ENCODE measurements around the gene OSBPL8.
"Not testable (repeated sequence)": the region's sequence is repeated elsewhere in the genome, so short reads cannot be mapped to it uniquely, and the experiment has no call there.

OSBPL8 gene

DNA sequence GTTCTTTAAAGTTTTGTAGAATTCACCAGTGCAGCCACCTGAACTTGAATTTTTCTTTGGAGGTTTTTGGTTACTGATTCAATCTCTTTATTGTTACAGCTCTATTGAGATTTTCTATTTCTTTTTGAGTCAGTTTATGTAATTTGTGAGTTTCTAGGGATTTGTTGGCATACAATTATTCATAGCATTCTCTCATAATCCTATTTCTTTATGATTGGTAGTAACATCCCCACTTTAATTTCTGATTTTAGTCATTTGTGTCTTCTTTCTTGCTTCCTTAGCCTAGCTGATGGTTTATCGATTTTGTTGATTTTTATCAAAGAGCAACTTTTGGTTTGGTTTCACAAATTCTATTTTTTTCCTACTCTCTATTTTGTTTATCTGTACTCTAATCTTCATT lies 193.4 kb downstream of the OSBPL8 start:
- peaks cover 62% of the 10 kb centered on the region for H3K36me3 Mint-ChIP-seq (ENCODE audit: insufficient read depth)
- no peak overlapping the region for H3K27ac Mint-ChIP-seq
- DNase-seq (no peak), ATAC-seq (replicated peaks) (no peak)
- H3K4me3 Mint-ChIP-seq = no peak overlapping the region
- no peaks in the 10 kb centered on the region for H3K9me3 Mint-ChIP-seq
- peaks cover 0 to 4% of the 10 kb centered on the region in 2 donors for H3K4me1 Mint-ChIP-seq (ENCODE audit: low read depth in 2 of 2)
- H3K27me3 Mint-ChIP-seq = no peaks in the 10 kb centered on the region

DNA sequence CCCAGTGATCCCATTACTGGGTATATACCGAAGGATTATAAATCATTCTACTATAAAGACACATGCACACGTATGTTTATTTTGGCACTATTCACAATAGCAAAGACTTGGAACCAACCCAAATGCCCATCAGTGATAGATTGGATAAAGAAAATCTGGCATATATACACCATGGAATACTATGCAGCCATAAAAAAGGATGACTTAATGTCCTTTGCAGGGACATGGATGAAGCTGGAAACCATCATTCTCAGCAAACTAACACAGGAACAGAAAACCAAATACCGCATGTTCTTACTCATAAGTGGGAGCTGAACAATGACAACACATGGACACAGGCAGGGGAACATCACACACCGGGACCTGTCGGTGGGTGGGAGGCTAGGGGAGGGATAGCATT lies 195.4 kb downstream of the OSBPL8 start:
- H3K4me3 Mint-ChIP-seq; H3K4me1 Mint-ChIP-seq (ENCODE audit: low read depth in 2 of 2); DNase-seq; H3K27ac Mint-ChIP-seq; H3K9me3 Mint-ChIP-seq; ATAC-seq (replicated peaks); H3K27me3 Mint-ChIP-seq: not testable (repeated sequence)
- H3K36me3 Mint-ChIP-seq (ENCODE audit: insufficient read depth) = peaks cover 52% of the 10 kb centered on the region

DNA sequence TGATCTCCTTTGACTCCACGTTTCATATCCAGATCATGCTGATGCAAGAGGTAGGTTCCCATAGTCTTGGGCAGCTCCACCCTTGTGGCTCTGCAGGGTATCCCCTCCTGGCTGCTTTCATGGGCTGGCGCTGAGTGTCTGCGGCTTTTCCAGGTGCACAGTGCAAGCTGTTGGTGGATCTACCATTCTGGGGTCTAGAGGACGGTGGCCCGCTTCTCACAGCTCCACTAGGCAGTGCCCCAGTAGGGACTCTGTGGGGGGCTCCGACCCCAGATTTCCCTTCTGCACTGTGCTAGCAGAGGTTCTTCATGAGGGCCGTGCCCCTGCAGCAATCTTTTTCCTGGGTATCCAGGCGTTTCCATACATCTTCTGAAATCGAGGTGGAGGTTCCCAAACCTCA lies 199.3 kb downstream of the OSBPL8 start:
- Mint-ChIP-seq H3K4me3 (no peak overlapping the region), H3K4me1 (ENCODE audit: low read depth in 2 of 2) (peaks cover 0 to 4% of the 10 kb centered on the region in 2 donors), H3K27me3 (no peaks in the 10 kb centered on the region), H3K36me3 (ENCODE audit: insufficient read depth) (peaks cover 44% of the 10 kb centered on the region), H3K9me3 (no peaks in the 10 kb centered on the region), H3K27ac (no peak overlapping the region)
- no peak for DNase-seq
- no peak for ATAC-seq (replicated peaks)

DNA sequence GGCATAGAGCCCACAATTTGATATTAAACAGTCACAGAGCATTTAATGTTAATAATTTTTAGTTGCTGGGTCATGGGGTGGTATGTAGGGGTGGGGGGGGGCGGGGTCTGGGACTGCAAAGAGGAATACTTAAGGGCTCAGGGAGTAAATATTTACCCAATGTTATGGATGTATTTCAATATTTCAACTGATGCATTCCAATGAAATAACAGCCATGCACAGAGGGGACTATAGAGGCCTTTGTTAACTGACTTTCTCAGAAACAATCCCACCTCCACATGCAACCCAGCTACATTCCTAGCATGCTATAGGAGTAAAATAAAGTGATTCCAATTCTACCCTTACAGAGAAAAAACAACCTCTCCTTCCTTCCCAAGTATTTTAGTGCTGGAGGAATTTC lies 203.5 kb downstream of the OSBPL8 start:
- H3K4me1 Mint-ChIP-seq (ENCODE audit: low read depth in 2 of 2) = no peaks in the 10 kb centered on the region
- H3K27ac Mint-ChIP-seq = no peak overlapping the region
- H3K27me3 Mint-ChIP-seq = no peaks in the 10 kb centered on the region
- no peak overlapping the region for H3K4me3 Mint-ChIP-seq
- DNase-seq (no peak), ATAC-seq (replicated peaks) (no peak)
- peaks cover 25% of the 10 kb centered on the region for H3K36me3 Mint-ChIP-seq (ENCODE audit: insufficient read depth)
- H3K9me3 Mint-ChIP-seq = no peaks in the 10 kb centered on the region

DNA sequence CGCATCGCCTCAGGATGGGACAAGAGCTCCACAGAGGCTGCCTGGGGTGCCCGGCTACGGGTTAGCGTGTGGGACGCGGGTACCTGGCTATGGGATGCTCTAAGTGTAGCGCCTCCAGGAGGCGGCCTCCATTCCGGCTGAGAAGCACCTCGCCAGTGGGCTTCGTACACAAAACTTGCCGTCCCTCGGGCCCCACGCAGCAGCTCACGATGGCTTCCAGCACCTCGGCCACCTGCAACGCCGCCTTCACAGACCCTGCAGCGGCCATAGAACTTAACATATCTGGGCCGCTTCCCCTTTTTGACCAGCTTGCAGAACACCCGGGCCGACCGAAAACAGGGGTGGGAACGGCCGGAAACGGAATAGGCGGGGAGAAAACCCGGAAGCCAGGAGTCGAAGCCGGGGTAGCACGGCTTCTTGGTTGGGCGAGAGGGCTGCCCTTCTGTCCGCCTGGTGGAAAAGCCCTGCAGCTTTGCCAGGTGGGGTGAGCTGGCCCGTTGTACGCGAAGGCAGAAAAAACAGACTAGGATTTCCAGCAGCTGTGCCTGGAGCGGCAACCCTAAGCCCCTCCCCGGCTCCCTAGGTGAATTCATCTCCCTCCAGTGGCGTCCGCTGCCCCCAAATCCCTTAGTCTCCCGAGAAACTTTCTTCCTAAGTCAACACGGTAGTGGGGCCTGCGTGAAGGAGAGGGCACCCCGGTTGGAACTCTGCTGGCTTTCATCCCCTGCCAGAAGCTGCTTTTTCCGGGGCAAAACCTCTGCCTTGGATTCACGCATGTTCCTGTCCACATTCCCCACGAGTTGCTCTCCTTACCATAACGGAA lies 211.3 kb downstream of the OSBPL8 start, which contains the start of gene BBS10:
Gene BBS10 (minus strand): TSS at position 337 of the 823 bp plus-strand sequence. CDS start 57 bp downstream, at position 280.
- Mint-ChIP-seq H3K4me1 (ENCODE audit: low read depth in 2 of 2) (peaks cover 18 to 23% of the 10 kb centered on the region in 2 donors), H3K27me3 (no peaks in the 10 kb centered on the region), H3K27ac (peak within 1 kb of the TSS; percentile 95), H3K36me3 (ENCODE audit: insufficient read depth) (peaks cover 12% of the 10 kb centered on the region), H3K9me3 (no peaks in the 10 kb centered on the region), H3K4me3 (peak within 1 kb of the TSS; percentile 91 to 95)
- DNase-seq (peak; percentile 76 to 82 (median 77)), ATAC-seq (replicated peaks) (peak; percentile 96)

DNA sequence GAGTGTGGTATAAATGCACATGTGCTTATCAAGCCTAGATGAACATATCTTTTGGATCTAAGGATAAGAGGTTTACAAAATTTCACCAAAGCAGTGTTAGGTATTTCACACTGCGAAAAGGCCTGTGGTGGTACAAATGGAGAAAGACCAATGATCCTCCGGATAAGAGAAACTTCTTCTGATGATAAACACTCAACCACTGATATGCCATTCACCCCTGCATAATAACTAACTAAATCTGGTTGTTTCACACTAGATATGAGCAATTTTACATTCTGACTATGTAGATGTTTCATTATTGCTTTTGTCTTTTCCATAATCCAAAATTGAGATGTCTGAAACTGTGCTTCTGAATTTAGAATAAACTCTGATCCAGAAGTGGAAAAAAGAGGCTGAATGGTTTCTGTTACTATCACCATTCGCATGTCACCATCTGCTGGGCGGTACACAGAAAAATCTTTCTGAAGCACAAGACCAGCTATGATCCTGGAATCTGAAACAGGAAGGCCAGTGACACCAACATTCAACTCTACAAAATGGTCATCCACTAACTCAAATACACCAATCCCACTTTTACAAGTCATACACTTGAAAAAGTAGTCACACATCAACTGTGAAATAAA lies 212.7 kb downstream of the OSBPL8 start:
- Mint-ChIP-seq H3K4me1 (ENCODE audit: low read depth in 2 of 2) (peaks cover 18 to 23% of the 10 kb centered on the region in 2 donors), H3K27me3 (no peaks in the 10 kb centered on the region), H3K36me3 (ENCODE audit: insufficient read depth) (peaks cover 12% of the 10 kb centered on the region), H3K27ac (peak overlapping the region in 1 of 2 donors; percentile 95), H3K4me3 (peak overlapping the region; percentile 29 to 95), H3K9me3 (no peaks in the 10 kb centered on the region)
- ATAC-seq (replicated peaks) (no peak), DNase-seq (no peak)

DNA sequence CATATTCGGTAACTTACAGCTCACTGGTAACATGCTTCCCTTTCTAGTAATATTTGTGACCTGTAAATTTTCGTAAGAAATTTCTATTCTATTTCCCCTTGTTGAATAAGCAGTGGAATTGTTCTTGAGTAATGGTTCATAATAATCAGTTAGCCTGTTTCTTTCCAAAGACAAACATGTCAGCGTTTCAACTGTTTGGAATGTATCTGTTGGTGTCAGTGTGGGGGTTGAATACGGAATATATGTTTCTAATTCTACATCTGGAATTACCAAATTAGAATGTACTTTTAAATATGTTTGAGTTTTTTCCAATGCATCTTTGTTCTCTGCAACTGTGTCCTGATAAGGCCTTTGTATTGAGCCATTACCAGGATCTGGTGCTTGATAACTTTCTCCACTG lies 213.3 kb downstream of the OSBPL8 start:
- H3K9me3 Mint-ChIP-seq = no peaks in the 10 kb centered on the region
- no peak overlapping the region for H3K27ac Mint-ChIP-seq
- no peak for DNase-seq
- H3K4me1 Mint-ChIP-seq (ENCODE audit: low read depth in 2 of 2) = peaks cover 18 to 23% of the 10 kb centered on the region in 2 donors
- no peaks in the 10 kb centered on the region for H3K27me3 Mint-ChIP-seq
- H3K4me3 Mint-ChIP-seq = no peak overlapping the region
- no peak for ATAC-seq (replicated peaks)
- H3K36me3 Mint-ChIP-seq (ENCODE audit: insufficient read depth) = peaks cover 15% of the 10 kb centered on the region

DNA sequence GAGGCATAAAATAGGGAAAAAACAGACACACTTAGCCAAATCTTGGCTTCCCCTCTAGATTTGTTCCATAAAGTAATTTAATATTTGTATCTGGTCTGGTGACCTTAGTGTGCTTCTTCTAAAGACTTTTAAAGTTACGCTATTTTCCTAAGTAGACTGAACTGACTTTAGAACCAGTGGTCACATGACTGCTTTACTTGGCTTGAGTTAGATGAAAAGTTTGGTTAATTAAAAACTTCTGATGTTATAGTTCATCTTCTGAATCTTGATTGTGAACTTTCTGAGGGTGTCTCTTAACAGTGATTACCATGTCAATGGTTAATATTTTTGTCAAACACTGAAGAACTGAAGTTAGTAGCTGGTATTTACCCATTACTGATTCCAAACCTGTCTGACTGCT lies 214.0 kb downstream of the OSBPL8 start:
- DNase-seq (no peak), ATAC-seq (replicated peaks) (no peak)
- no peak overlapping the region for H3K27ac Mint-ChIP-seq
- no peaks in the 10 kb centered on the region for H3K9me3 Mint-ChIP-seq
- peaks cover 18 to 23% of the 10 kb centered on the region in 2 donors for H3K4me1 Mint-ChIP-seq (ENCODE audit: low read depth in 2 of 2)
- H3K27me3 Mint-ChIP-seq = no peaks in the 10 kb centered on the region
- H3K36me3 Mint-ChIP-seq (ENCODE audit: insufficient read depth) = peaks cover 14% of the 10 kb centered on the region
- no peak overlapping the region for H3K4me3 Mint-ChIP-seq

DNA sequence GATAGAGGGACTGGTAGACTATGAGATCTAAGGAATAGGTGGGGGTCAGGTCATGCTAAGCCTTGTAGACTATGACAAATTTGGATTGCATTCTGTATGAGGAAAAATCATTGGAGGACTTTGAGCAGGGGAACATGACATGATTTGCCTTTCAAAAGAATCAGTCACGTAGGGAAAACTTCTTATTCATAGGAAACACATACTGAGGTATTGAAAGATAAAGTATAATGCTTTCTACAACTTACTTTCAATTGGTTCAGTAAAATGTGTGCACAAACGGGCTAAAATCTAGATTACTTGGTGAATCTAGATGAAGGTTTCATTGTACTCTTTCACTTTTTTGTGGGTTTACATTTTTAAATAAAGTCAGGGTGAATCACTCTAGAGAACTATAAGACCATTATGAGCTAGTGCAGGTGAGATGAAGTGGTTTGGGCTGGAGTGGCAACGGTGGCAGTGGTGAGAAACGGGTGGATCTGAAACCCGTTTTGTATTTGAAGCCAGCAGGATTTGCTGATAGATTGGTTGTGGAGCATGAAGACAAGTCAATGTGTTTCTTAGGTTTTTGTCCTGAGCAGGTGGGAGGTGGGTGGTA lies 218.0 kb downstream of the OSBPL8 start:
- ATAC-seq (replicated peaks) = no peak
- H3K27me3 Mint-ChIP-seq = peaks cover 7 to 14% of the 10 kb centered on the region in 2 donors
- H3K4me1 Mint-ChIP-seq (ENCODE audit: low read depth in 2 of 2) = peaks cover 0 to 9% of the 10 kb centered on the region in 2 donors
- no peak for DNase-seq
- no peaks in the 10 kb centered on the region for H3K9me3 Mint-ChIP-seq
- H3K36me3 Mint-ChIP-seq (ENCODE audit: insufficient read depth) = peaks cover 3% of the 10 kb centered on the region
- no peak overlapping the region for H3K4me3 Mint-ChIP-seq
- H3K27ac Mint-ChIP-seq = no peak overlapping the region

DNA sequence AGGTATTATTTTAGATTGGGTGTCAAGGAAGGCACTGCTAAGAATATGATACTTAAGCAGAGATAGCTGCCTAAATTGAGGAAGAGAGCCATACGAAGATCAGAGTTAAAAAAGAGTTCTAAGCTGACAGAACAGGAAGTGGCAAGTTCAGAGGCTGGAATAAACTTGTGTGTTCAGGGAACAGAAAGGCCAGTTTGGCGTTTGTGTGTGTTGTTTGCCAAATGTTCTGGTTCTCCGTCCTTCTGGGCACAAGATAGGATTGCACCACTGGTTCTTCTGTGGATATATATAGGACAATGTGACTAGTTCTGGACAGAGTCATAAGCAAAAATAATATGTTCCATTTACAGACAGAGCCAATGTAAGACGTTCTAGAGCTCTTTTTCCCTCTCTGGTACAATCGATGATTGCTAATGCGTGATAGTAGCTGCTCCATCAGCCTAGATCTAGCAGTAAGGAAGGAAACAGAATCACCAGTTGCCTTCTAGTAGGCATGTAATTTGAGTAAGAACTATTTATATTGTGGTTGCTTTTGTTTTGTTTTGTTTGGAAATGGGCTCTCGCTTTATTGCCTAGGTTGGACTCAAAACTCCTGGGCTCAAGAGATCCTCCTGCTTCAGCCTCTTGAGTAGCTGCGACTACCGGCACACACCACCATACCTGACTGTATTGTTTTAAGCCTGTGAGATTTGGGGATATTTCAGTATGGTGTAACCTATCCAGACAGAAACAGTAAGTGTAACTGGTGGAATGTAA lies 218.7 kb downstream of the OSBPL8 start:
- Mint-ChIP-seq H3K4me1 (ENCODE audit: low read depth in 2 of 2) (peaks cover 0 to 4% of the 10 kb centered on the region in 2 donors), H3K4me3 (no peak overlapping the region), H3K9me3 (no peaks in the 10 kb centered on the region), H3K27ac (no peak overlapping the region), H3K27me3 (peaks cover 11 to 14% of the 10 kb centered on the region in 2 donors), H3K36me3 (ENCODE audit: insufficient read depth) (peaks cover 3% of the 10 kb centered on the region)
- ATAC-seq (replicated peaks) (no peak), DNase-seq (no peak)

DNA sequence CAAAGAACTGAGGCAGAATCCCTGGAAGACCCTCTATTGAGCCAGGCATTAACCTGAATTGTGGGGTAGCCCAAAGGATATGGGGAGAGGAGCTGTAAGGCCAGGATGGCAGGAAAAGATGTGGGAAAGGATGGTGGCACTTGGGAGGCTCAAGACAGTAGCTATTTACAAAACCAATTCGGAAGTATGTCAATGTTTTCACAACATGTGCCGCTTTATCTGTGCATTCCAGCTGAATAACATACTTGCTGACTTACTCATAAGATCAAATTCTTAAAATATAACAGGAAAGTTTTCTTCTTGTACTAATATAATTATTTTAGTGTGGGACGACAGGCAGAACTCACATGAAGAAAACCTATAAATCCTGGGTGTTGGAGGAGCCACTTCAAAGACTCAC lies 222.0 kb downstream of the OSBPL8 start:
- ATAC-seq (replicated peaks) = no peak
- peaks cover 22 to 25% of the 10 kb centered on the region in 2 donors for H3K27me3 Mint-ChIP-seq
- H3K36me3 Mint-ChIP-seq (ENCODE audit: insufficient read depth) = peaks cover 3% of the 10 kb centered on the region
- H3K9me3 Mint-ChIP-seq = no peaks in the 10 kb centered on the region
- DNase-seq = no peak
- no peak overlapping the region for H3K4me3 Mint-ChIP-seq
- H3K27ac Mint-ChIP-seq = no peak overlapping the region
- no peaks in the 10 kb centered on the region for H3K4me1 Mint-ChIP-seq (ENCODE audit: low read depth in 2 of 2)

DNA sequence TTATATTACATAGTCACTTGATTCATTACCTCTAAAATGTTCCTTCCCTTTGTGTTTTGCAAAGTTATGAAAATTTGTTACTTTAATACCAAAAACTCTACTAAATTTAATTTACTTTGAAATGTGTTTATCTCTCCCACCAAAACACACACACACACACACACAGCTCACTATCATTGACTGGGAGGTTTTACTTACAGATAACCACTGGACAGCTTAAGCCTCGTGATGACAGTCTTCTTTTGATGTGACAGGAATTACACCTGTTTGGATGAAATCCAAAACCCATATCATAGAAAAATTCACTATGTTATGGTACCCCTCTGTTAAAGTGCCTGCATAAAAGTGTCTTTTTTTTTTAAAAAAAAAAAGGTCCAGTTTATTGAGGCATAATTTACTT lies 227.0 kb downstream of the OSBPL8 start:
- H3K27ac Mint-ChIP-seq = no peak overlapping the region
- no peak overlapping the region for H3K4me3 Mint-ChIP-seq
- no peaks in the 10 kb centered on the region for H3K36me3 Mint-ChIP-seq (ENCODE audit: insufficient read depth)
- peaks cover 36 to 49% of the 10 kb centered on the region in 2 donors for H3K27me3 Mint-ChIP-seq
- H3K9me3 Mint-ChIP-seq = no peaks in the 10 kb centered on the region
- DNase-seq = no peak
- no peak for ATAC-seq (replicated peaks)
- H3K4me1 Mint-ChIP-seq (ENCODE audit: low read depth in 2 of 2) = no peaks in the 10 kb centered on the region

DNA sequence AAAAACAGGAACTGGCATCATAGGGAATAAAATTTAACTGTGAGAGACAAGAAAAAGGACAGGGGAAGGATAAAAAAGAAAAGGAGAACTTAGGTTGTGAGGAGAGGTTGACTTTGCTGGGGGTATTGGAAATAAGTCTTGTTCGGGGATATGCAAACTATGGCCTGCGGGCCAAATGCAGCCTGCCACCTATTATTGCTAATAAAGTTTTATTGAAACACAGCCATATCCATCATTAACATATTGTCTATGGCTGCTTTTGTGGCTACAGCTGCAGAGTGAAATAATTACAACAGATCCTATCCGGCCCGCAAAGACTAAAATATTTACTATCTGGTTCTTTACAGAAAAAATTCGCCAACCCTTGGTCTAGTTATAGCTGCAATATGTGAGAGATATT lies 230.0 kb downstream of the OSBPL8 start:
- DNase-seq = no peak
- H3K36me3 Mint-ChIP-seq (ENCODE audit: insufficient read depth) = peaks cover 3% of the 10 kb centered on the region
- no peaks in the 10 kb centered on the region for H3K4me1 Mint-ChIP-seq (ENCODE audit: low read depth in 2 of 2)
- H3K27ac Mint-ChIP-seq = no peak overlapping the region
- H3K9me3 Mint-ChIP-seq = no peaks in the 10 kb centered on the region
- H3K4me3 Mint-ChIP-seq = no peak overlapping the region
- ATAC-seq (replicated peaks) = no peak
- H3K27me3 Mint-ChIP-seq = peaks cover 32 to 46% of the 10 kb centered on the region in 2 donors
